Activated naive CD8-positive, alpha-beta T cell (primary cell): ENCODE data around the gene ACKR4.

Experiments used
- H3K27ac Mint-ChIP-seq: one replicate; pipeline ENCODE4 v1.8.0; 2021; ENCODE audit warnings: mixed read lengths
- H3K27me3 Mint-ChIP-seq: one replicate; pipeline ENCODE4 v1.8.0; 2021; ENCODE audit warnings: mixed read lengths
- H3K36me3 Mint-ChIP-seq: one replicate; pipeline ENCODE4 v1.8.0; 2021; ENCODE audit warnings: mixed read lengths
- H3K4me1 Mint-ChIP-seq: one replicate; pipeline ENCODE4 v1.8.0; 2021; ENCODE audit warnings: low read depth, mixed read lengths
- H3K4me3 Mint-ChIP-seq: one replicate; pipeline ENCODE4 v1.8.0; 2021; ENCODE audit warnings: mild to moderate bottlenecking, mixed read lengths
- H3K9me3 Mint-ChIP-seq: one replicate; pipeline ENCODE4 v1.8.0; 2021; ENCODE audit warnings: low read depth, mixed read lengths

ACKR4 gene

DNA sequence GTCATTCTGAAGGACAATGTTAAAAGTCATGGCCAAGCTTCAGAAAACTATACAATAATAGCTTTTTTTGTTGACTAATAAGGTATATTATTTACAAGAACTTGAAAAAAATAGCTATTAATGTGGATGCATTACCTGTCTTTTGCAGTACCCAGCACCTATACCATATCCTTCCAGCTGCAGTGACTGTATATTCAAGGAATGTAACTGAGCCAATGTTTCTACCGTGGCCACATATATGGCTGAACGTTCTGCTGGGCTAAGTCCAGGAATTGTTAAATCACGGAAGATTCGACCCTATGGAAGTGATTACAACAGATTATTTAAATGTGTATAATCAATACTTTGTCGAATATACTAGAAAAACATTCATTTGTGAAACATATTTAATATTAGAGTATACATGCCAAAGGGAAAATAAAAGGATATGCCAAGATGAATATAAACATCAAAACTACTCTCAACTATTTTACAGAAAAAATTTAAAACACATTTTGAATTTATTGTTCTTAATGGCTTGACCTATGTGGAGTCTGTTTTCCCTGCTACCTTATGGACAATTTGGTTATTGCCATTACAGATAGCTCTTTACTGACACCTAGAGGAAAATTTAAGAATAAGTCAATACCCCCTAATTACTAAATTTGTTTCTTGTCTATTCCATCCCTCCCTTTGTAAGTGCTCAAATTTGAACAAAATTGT lies 44.9 kb downstream of the ACKR4 start:
- H3K4me3 Mint-ChIP-seq: no peak overlapping the region
- H3K36me3 Mint-ChIP-seq: peaks cover 4% of the 10 kb centered on the region
- peaks cover 2% of the 10 kb centered on the region for H3K4me1 Mint-ChIP-seq
- no peaks in the 10 kb centered on the region for H3K27me3 Mint-ChIP-seq
- H3K9me3 Mint-ChIP-seq: no peaks in the 10 kb centered on the region
- no peak overlapping the region for H3K27ac Mint-ChIP-seq

DNA sequence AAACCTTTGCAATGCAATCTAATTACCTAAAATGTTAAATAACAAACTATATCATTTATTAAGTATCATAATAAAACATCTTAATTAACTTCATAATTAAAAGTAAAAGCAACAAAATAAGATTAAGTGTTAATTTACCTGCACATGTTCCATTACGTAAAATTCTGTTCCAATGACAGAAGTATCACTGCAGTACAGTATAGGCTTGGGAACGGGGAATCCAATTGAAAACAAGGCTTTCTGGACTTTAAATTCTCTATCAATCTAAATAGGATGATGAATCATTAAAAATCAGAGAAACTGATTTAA lies 45.4 kb downstream of the ACKR4 start:
- H3K36me3 Mint-ChIP-seq: peaks cover 2% of the 10 kb centered on the region
- no peaks in the 10 kb centered on the region for H3K27me3 Mint-ChIP-seq
- H3K4me3 Mint-ChIP-seq: no peak overlapping the region
- H3K9me3 Mint-ChIP-seq: no peaks in the 10 kb centered on the region
- H3K27ac Mint-ChIP-seq: no peak overlapping the region
- H3K4me1 Mint-ChIP-seq: peaks cover 2% of the 10 kb centered on the region

GRCh38 chr3:132643366-132643765 lies 46.3 kb downstream of the ACKR4 start:
- H3K36me3 Mint-ChIP-seq: peaks cover 2% of the 10 kb centered on the region
- H3K27me3 Mint-ChIP-seq: no peaks in the 10 kb centered on the region
- peaks cover 2% of the 10 kb centered on the region for H3K4me1 Mint-ChIP-seq
- H3K4me3 Mint-ChIP-seq: no peak overlapping the region
- H3K9me3 Mint-ChIP-seq: no peaks in the 10 kb centered on the region
- no peak overlapping the region for H3K27ac Mint-ChIP-seq

- Mint-ChIP-seq H3K4me1 (peaks cover 5% of the 10 kb centered on the region), H3K36me3 (peaks cover 2% of the 10 kb centered on the region), H3K9me3 (no peaks in the 10 kb centered on the region), H3K27ac (no peak overlapping the region), H3K27me3 (no peaks in the 10 kb centered on the region), H3K4me3 (no peak overlapping the region)
These were observed 48.0 kb downstream of the ACKR4 start for GRCh38 chr3:132645058-132645457.

- Mint-ChIP-seq H3K36me3 (no peaks in the 10 kb centered on the region), H3K4me3 (no peak overlapping the region), H3K9me3 (no peaks in the 10 kb centered on the region), H3K27ac (no peak overlapping the region), H3K27me3 (no peaks in the 10 kb centered on the region), H3K4me1 (peaks cover 6% of the 10 kb centered on the region)
These were observed 53.1 kb downstream of the ACKR4 start for GRCh38 chr3:132650153-132650552.
